Measurements from ENCODE around the gene CEP295NL. TPM values are rescaled to one million over a fixed set of nuclear protein-coding genes. Genes with fewer than 3 reads are reported as not detected.
A peak's percentile ranks its signal among the peaks of the same experiment; 100 is the strongest.

CEP295NL gene
- total and polyA plus RNA-seq, 2 of the 13 experiments (the other 11 are each of a cell fraction or from before 2014, with no cell fraction given) = not detected

GRCh38 chr17:78875363-78876093 lies 27.5 kb downstream of the CEP295NL start (continued):
- no peak for TF ChIP-seq PHF20 (CRISPR knock-in tag; IDR thresholded peaks at IDR 0.05)

- no peak for DNase-seq (ENCODE audit: low spot score)
- BruUV-seq (replicated peaks) = no TSS peak
- no peak overlapping the region for H2AFZ ChIP-seq (ENCODE audit: low read length)
- H4K20me1 ChIP-seq (ENCODE audit: insufficient read depth, low read length) = no peaks in the 10 kb centered on the region
- POLR2A ChIA-PET = no interaction called here
- ATAC-seq = no peak
- H3K36me3 ChIP-seq (replicated peaks in 1 of 2; ENCODE audit: control insufficient read depth in 1 of 2, insufficient read depth in 2 of 2, low read length in 2 of 2) = peaks cover 5 to 21% of the 10 kb centered on the region in 2 experiments; a peak in 2 of 5 replicates
- H3K27me3 ChIP-seq (ENCODE audit: control insufficient read depth in 1 of 2, insufficient read depth in 2 of 2, low read length in 2 of 2) = no peaks in the 10 kb centered on the region
- no peak overlapping the region for H3K4me2 ChIP-seq (ENCODE audit: low read depth, low read length)
- no peaks in the 10 kb centered on the region for H3K79me2 ChIP-seq (ENCODE audit: insufficient read depth, low read length)
- no peaks in the 10 kb centered on the region for H3K4me1 ChIP-seq (ENCODE audit: insufficient read depth, low read length)
- no peak overlapping the region for H3K27ac ChIP-seq (ENCODE audit: extremely low read length, insufficient read depth, low read length)
- in situ Hi-C loops (cut with HindIII; ENCODE audit: extremely low pct_ligation_motif_present, low pct_unique_long_range_greater_than_20kb) (no loop called here), intact Hi-C loops (cut with micrococcal nuclease; ENCODE audit: unreplicated experiment) (no loop called here)
- TF ChIP-seq ATF7 (IDR thresholded peaks at IDR 0.05) (peak; percentile 66), ATF7 (CRISPR knock-in tag; IDR thresholded peaks at IDR 0.05) (no peak), PBX2 (CRISPR knock-in tag; IDR thresholded peaks at IDR 0.05) (no peak), ZNF691 (CRISPR knock-in tag; IDR thresholded peaks at IDR 0.05; ENCODE audit: borderline replicate concordance, low read depth) (no peak)
- H3K9me3 ChIP-seq (ENCODE audit: low read length) = no peaks in the 10 kb centered on the region
- 95% methylated on average over 20 of the region's 21 CpGs for WGBS (ENCODE audit: low lambda C conversion rate)
- H3K4me3 ChIP-seq (replicated peaks in 1 of 3; ENCODE audit: insufficient read depth in 1 of 3, low read depth in 2 of 3, low read length in 3 of 3) = no peak overlapping the region
- CTCF ChIA-PET (ENCODE audit: low intra/inter-chr PET ratio, low total read pairs) = no interaction called here
- FAIRE-seq = no peak
- no peak overlapping the region for H3K9ac ChIP-seq (ENCODE audit: insufficient read depth, low read depth, low read length)
Observed at GRCh38 chr17:78873519-78874340, 29.3 kb downstream of the CEP295NL start.

Measured in HepG2 (cell line).